ENCODE measurements around the gene RABGGTA.

The RABGGTA gene, protein sequence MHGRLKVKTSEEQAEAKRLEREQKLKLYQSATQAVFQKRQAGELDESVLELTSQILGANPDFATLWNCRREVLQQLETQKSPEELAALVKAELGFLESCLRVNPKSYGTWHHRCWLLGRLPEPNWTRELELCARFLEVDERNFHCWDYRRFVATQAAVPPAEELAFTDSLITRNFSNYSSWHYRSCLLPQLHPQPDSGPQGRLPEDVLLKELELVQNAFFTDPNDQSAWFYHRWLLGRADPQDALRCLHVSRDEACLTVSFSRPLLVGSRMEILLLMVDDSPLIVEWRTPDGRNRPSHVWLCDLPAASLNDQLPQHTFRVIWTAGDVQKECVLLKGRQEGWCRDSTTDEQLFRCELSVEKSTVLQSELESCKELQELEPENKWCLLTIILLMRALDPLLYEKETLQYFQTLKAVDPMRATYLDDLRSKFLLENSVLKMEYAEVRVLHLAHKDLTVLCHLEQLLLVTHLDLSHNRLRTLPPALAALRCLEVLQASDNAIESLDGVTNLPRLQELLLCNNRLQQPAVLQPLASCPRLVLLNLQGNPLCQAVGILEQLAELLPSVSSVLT

GRCh38 chr14:24271134-24271833 is at the start of gene RABGGTA:
Gene RABGGTA (minus strand): TSS chr14:24271597. CDS start chr14:24271115, 482 bp downstream.
- no peak for DNase-seq

DNA sequence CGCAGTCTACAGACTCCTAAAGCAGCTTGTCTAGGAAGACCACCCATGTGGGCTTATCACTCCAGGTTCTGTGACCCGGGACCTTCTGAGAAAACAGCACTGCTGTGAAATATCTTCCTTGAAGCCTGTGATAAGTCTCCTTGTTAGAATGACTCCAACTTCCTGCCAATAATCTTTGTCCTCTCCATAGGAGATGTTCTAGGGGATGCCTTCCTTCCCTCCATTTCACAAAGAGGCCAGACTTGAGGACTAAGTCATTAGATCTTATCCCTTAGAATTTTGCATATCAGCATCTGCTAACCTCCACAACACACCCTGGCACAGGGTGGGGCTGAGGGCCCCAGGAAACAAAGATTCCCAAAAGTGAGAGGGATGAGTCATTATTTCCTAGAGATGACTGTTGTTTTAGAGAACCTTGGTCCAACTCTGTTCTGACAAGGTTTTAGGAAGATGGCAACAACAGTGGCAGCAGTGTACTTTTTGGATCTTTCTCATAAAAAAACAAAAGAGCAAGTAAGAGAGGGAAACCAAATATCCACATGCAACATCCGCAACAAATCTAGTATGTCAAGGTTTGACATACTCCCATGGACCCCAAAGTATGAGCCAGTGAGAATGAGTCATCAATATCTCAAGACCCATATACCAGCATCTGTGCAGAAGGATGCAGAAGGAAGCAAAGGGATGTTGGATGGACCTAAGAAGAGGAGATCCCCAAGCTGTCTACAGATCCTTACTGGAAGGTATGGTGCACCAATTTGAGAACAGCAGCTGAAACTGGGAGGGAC is 45.9 kb upstream of the RABGGTA start:
- DNase-seq, result no peak

DNA sequence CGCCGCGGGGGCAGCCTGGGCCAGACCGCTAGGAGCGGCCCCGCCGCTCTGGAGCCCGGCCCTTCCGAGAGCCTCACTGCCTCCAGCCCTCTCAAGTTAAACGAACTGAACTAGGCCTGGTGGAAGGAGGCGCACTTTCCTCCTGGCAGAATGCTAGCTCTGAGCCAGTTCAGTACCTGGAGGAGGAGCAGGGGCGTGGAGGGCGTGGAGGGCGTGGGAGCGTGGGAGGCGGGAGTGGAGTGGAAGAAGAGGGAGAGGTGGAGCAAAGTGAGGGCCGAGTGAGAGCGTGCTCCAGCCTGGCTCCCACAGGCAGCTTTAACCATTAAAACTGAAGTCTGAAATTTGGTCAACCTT is 45.2 kb upstream of the RABGGTA start:
- no peak for DNase-seq

DNA sequence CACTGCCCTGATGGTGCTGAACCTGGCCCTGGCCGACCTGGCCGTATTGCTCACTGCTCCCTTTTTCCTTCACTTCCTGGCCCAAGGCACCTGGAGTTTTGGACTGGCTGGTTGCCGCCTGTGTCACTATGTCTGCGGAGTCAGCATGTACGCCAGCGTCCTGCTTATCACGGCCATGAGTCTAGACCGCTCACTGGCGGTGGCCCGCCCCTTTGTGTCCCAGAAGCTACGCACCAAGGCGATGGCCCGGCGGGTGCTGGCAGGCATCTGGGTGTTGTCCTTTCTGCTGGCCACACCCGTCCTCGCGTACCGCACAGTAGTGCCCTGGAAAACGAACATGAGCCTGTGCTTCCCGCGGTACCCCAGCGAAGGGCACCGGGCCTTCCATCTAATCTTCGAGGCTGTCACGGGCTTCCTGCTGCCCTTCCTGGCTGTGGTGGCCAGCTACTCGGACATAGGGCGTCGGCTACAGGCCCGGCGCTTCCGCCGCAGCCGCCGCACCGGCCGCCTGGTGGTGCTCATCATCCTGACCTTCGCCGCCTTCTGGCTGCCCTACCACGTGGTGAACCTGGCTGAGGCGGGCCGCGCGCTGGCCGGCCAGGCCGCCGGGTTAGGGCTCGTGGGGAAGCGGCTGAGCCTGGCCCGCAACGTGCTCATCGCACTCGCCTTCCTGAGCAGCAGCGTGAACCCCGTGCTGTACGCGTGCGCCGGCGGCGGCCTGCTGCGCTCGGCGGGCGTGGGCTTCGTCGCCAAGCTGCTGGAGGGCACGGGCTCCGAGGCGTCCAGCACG is 44.6 kb upstream of the RABGGTA start:
- DNase-seq, result no peak

- no peak for DNase-seq
Measured at GRCh38 chr14:24315243-24315806, 43.9 kb upstream of the RABGGTA start.

DNA sequence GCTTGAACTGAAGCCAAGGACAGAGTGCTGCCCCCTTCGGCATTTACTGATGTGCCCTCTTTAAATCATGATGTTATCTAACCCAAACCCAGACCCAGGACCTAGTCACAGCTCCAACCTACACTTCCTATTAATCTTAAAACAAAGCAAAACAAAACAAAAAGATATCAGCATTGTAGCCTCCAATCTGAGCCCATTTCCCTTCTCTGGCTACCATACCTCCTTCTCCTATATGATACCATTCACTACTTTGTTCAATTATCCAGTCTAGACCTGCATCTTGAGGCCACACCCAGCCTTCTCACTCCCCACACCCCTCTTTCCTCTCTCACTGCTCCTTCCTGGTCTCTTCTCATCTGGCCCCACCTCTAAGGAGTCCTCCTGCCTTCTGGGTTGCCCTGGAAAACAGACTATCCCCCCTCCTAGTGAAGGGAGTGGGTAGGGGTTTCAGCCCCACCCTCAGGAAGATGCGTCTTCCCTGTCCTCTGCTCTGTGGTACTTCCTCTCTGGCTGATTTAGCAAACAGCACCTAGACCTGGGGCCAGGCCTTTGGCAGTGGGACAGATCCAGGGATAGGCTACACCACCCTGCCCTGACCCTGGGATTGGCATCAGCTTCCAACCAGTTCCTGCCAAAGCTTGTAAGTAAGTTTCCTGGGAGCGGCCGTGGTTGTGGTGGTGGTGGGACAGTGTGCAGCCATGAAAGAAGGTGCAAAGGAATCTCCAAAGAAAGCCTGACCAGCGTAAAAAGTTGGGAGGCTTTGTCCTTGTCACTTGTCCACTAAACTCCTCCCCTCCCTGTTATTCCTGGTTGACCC is 43.2 kb upstream of the RABGGTA start:
- DNase-seq, result no peak

DNA sequence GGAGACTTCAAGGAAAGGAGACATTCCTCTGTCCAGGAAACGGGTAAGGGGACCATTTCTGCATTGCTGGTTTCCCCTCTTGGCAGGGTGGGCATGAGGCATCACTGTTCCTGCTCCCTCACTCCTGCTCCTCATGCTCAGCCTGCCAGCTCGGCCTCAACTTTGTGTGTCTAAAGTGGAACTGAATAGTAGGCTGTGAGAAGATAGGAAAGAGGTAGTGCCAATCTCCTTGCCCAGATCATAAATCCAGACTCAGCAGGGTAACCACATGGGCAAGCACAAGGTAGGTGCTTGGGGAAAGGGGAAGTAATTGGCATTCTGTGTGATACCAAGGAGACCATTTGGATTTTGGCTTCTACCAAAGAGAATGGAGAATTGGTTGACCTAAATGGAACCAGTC is 42.5 kb upstream of the RABGGTA start:
- no peak for DNase-seq

DNA sequence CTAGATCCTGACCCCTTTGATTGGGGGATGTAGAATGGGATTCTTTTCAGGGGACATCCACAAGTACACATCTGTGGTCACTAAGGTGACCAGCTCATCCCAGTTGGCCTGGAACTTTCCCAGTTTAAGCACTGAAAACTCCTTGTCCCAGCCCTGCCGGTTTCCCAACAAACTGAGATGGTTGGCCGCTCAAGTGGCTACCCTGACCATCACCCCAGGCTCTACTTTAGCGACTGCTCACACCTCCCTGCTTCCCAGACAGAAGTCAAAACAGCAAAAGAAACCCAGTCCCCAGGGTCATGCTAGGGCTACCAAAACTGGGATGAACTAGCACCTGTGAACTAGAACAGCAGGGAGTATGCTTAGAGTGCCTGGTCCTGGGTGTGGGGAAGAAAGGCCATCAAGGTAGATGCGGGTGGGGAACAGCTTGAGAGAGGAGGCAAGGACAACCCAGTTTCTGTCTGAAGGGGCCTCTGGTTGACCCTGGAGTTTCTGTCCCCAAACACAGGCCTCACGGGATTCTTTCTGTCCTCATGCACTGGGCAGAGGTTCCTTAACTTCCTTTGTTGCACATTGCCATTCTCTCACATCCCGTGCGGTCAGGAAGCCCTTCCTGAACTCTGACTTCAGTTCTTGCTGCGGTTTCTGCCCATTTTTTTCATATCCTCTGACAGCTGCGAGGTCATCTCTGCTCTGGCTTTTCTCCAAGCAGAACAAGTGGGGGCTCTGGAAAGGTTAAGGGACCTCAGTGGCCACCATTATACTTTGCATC is 41.5 kb upstream of the RABGGTA start:
- no peak for DNase-seq

GRCh38 chr14:24311837-24312615 is 40.6 kb upstream of the RABGGTA start:
- DNase-seq, result no peak

GRCh38 chr14:24310646-24311604 is 39.5 kb upstream of the RABGGTA start, which contains the start of gene LTB4R:
Gene LTB4R (plus strand): TSS chr14:24311502. CDS start chr14:24315652, 4,150 bp downstream.
- no peak for DNase-seq

DNA sequence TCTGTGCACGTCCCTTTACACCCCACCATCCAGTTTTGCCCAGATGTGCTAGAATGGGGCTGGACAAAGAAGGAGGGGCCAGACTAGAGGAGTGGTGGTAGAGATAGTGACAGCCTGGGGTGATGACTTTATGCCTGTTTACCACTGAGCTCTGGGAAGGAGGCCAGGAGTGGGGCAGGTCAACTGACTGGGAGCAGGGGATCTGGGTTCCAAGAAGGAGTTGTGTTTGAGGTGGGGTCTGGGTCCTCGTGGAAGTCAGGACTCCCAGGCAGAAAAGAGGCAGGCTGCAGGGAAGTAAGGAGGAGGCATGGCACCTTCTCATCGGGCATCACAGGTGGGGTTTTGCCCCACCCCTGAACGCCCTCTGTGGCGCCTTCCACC is 38.9 kb upstream of the RABGGTA start:
- no peak for DNase-seq

DNA sequence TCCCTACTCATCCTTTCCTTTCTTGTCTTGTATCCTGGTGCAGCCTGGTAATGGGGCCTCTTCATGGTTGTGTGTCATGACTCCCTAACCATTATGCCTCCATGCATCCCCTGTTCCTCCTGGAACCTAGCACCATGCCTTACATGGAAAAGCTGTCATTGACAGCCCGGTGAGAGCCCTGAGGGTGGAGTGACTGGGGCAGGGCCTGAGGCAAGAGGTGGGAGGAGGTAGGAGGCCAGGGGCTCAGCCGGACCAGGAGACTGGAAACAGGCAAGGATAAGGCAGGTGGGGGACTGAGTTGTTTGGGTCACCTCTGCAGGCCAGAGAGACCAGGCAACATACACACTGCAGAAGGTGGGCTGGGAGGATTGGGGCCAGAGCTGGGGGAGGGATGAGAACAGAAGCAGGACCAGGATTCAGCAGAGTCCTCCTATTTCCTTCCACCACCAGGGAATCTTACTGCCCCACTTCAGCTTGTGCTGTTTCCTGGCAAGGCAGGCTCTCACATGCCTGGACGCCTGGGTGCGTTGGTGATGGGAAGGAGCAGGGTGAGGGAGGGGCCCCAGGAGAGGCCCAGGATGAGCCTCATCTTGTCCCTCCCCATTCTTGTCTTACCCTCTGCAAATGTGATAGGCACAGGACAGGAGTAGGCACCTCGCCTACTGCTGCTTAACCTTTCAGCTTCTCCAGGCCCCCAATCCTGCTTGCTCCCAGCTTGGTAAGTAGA is 38.3 kb upstream of the RABGGTA start, which contains the start of gene LTB4R2:
Gene LTB4R2 (plus strand): TSS at position 603 of the 727 bp plus-strand sequence. CDS start 525 bp downstream, outside the sequence.
- DNase-seq, result no peak

DNA sequence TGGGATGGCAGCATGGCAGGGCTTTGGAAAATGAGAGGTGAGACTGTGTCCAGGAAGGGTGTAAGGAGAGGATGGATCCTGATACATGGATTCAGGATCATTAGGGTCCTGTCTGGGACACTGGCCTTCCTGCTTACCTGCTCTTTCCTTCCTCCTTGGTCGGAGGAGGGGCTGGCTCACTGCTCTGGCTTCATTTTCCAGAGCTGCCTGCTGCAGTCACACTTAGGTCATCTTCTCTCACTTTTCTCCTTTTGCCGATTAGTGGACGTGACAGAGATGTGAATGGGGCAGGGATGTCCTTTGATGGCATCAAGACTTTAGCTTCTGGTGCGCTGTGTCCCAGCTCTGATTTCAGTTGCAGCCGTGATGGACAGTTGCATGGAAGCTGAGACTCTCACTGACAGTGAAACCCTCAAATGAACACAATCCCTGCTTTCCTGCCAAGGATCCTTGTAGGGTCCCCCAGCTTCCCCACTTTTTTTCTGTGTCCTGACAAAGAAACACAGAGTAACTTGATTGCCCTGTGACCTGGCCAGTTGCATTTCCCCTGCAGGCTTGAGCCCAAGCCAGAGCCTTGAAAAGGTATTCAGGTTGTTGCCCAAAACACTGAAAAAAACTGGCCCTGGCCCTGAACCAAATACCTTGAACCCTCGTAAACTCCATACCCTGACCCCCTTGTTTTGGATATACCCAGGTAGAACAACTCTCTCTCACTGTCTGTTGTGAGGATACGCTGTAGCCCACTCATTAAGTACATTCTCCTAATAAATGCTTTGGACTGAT is 37.1 kb upstream of the RABGGTA start:
- DNase-seq, result no peak

DNA sequence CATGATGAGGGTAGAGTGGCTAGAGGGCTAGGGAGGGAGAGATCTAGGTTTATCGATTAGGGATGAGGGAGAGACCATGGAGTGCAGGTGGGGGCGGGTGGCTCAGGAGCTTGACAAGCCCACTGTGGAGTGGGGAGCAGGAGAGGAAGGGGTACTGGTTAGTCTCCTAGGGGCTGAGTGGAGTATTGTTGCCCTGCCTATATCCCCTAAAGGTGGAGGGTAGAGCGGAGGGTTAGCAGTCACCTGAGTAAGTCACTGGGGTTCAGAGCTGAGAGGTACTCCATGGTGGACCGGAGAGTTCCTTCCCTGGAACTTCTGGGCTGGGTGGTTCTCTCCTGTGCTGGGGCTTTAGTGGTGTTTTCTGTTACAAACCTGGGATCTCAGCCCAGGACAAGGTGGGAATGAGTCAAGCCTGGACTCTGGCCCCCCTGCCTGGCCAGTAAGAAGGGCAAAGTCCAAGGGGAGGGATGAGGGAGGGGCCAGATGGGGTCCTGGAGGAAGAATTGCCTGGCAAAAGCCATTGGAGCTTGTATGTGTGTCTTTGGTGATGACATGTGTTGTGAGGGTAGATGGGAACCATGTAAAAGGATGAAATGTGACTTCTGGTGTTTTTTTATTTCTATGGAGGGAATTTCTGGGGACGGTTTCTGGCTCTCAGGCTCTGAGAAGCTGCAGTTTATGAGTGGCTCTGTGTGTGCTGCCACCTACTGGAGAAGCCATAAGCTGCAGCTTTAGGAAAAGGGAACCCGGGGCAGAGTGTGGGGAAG is 36.4 kb upstream of the RABGGTA start, which contains the start of gene CIDEB:
Gene CIDEB (minus strand): TSS at position 403 of the 767 bp plus-strand sequence. CDS start 119 bp downstream, at position 284.
- DNase-seq, result no peak

GRCh38 chr14:24307156-24307574 is 35.8 kb upstream of the RABGGTA start:
- DNase-seq, result no peak

GRCh38 chr14:24304019-24304387 is 32.6 kb upstream of the RABGGTA start:
- no peak for DNase-seq

Data from SIG-M5 (cell line).